Activated B cell treated with CpG ODN at 0.5 μM for 24 hours (primary cell): ENCODE data around the gene HKDC1. TPM values are rescaled to one million over a fixed set of nuclear protein-coding genes. Genes with fewer than 3 reads are reported as not detected.

ENCODE experiments used
- ATAC-seq: fragments of 200-7000 bp; cut with Tn5 transposase; one replicate; pipeline ENCODE4 v1.10.0; 2021; ENCODE audit warnings: low read depth, mild to moderate bottlenecking, moderate library complexity
- CTCF ChIA-PET: fragments of 350-600 bp; sonication (Branson Sonifier 250); formaldehyde crosslinking; loops from one replicate; lab custom pipeline; 2021; ENCODE audit warnings: antibody characterized with exemption; lab: Charles Lee
- POLR2A ChIA-PET: fragments of 350-600 bp; sonication (Branson Sonifier 250); formaldehyde crosslinking; loops from one replicate; lab custom pipeline; 2021; ENCODE audit warnings: antibody characterized with exemption; lab: Charles Lee
- DNase-seq: peaks from one replicate; pipeline ENCODE4 v3.0.0; 2022
- H3K27ac Mint-ChIP-seq: one replicate; pipeline ENCODE4 v1.8.0; 2020; ENCODE audit warnings: mixed read lengths
- H3K27me3 Mint-ChIP-seq: one replicate; pipeline ENCODE4 v1.8.0; 2021; ENCODE audit warnings: mixed read lengths
- H3K36me3 Mint-ChIP-seq: one replicate; pipeline ENCODE4 v1.8.0; 2021; ENCODE audit warnings: low read depth, mixed read lengths
- H3K4me1 Mint-ChIP-seq: one replicate; pipeline ENCODE4 v1.8.0; 2021; ENCODE audit warnings: mixed read lengths
- H3K4me3 Mint-ChIP-seq: one replicate; pipeline ENCODE4 v1.8.0; 2020; ENCODE audit warnings: mild to moderate bottlenecking, mixed read lengths
- H3K9me3 Mint-ChIP-seq: one replicate; pipeline ENCODE4 v1.8.0; 2020; ENCODE audit warnings: mixed read lengths
- intact Hi-C: fragments of 100-400 bp; cut with micrococcal nuclease; formaldehyde crosslinking; loops from one replicate; pipeline ENCODE4 v1.15.1; 2024
- total RNA-seq: library from RNA; stranded (reverse); gene quantifications from 2 replicates; pipeline ENCODE4 v1.2.3, GENCODE V29; 2022
- TF ChIP-seq, protein P1 (sequence below): fragments of 200-600 bp; IDR thresholded peaks from one replicate; pipeline ENCODE4 v1.8.0; 2022; ENCODE audit warnings: antibody characterized with exemption, mild to moderate bottlenecking

Gene HKDC1
- total RNA-seq, 1 donor from 2014 or later, result not detected

DNA sequence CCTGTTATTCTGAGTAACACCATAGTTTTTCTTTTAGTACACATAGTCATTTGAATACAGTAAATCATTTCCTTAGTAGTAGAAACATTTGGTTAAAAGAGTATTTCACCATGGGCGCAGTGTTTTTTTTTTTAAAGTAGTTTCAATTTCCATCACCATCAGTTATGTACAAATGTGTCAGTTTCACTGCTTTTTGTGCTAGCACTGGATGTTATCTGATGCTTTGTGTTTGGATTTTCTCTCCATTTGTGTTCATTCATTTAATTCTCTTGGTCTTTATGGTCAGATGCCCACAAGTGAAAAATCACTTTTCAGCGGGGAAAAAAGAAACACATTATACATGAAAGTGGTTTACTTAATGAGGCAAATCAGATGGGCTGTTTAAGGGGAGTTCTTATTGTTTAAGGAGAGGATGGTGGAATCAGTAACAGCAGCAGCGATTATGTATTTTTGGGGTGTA is 42.2 kb downstream of the HKDC1 start:
- ChIA-PET CTCF (no interaction called here), POLR2A (no interaction called here)
- no peak overlapping the region for H3K4me3 Mint-ChIP-seq
- TF ChIP-seq, protein P1, sequence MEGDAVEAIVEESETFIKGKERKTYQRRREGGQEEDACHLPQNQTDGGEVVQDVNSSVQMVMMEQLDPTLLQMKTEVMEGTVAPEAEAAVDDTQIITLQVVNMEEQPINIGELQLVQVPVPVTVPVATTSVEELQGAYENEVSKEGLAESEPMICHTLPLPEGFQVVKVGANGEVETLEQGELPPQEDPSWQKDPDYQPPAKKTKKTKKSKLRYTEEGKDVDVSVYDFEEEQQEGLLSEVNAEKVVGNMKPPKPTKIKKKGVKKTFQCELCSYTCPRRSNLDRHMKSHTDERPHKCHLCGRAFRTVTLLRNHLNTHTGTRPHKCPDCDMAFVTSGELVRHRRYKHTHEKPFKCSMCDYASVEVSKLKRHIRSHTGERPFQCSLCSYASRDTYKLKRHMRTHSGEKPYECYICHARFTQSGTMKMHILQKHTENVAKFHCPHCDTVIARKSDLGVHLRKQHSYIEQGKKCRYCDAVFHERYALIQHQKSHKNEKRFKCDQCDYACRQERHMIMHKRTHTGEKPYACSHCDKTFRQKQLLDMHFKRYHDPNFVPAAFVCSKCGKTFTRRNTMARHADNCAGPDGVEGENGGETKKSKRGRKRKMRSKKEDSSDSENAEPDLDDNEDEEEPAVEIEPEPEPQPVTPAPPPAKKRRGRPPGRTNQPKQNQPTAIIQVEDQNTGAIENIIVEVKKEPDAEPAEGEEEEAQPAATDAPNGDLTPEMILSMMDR, result no peak
- DNase-seq, result no peak
- no peak overlapping the region for H3K27ac Mint-ChIP-seq
- no peaks in the 10 kb centered on the region for H3K4me1 Mint-ChIP-seq
- H3K9me3 Mint-ChIP-seq, result peaks cover 6% of the 10 kb centered on the region
- H3K27me3 Mint-ChIP-seq, result peaks cover 2% of the 10 kb centered on the region
- no peaks in the 10 kb centered on the region for H3K36me3 Mint-ChIP-seq
- no peak for ATAC-seq
- intact Hi-C loops, result no loop called here

DNA sequence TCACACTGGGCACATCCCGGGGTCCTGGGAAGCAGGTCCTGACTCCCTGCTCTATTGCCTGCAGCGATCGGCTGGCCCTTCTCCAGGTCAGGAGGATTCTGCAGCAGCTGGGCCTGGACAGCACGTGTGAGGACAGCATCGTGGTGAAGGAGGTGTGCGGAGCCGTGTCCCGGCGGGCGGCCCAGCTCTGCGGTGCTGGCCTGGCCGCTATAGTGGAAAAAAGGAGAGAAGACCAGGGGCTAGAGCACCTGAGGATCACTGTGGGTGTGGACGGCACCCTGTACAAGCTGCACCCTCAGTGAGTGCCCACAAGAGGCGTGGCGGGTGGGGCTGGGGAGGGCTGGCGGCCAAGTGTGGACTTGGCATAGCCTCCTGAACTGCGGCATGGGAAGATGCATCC is 45.4 kb downstream of the HKDC1 start:
- Mint-ChIP-seq H3K9me3 (no peaks in the 10 kb centered on the region), H3K4me3 (no peak overlapping the region), H3K4me1 (no peaks in the 10 kb centered on the region), H3K27me3 (peaks cover 5% of the 10 kb centered on the region), H3K36me3 (no peaks in the 10 kb centered on the region), H3K27ac (no peak overlapping the region)
- DNase-seq, result no peak
- POLR2A ChIA-PET, result no interaction called here
- TF ChIP-seq, protein P1, result no peak
- intact Hi-C loops, result no loop called here
- CTCF ChIA-PET, result interaction anchor here (0.8 kb wide), 1 partner anchor 127 kb away, joined by 3 read pairs; no protein-coding TSS in a partner anchor
- no peak for ATAC-seq

DNA sequence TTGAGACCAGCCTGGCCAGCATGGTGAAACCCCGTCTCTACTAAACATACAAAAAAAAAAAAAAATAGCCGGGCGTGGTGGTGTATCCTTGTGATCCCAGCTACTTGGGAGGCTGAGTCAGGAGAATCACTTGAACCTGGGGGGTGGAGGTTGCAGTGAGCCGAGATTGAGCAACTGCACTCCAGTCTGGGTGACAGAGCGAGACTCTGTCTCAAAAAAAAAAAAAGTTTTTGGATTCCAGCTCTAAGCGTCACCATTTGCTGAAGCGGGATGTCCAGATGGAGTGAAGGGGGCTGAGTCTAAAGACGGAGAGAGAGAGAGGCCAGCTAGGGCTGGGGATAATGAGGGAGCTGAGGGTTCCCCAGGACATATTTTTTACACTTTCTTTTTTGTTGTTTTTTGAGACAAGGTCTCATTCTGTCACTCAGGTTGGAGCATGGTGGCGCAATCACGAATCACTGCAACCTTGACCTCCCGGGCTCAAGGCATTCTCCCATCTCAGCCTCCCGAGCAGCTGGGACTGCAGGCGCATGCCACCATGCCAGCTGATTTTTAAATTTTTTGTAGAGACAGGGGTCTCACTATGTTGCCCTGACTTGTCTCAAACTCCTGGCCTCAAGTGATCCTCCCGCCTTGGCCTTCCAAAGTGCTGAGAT is 48.8 kb downstream of the HKDC1 start:
- ChIA-PET POLR2A (no interaction called here), CTCF (no interaction called here)
- Mint-ChIP-seq H3K4me1 (peaks cover 3% of the 10 kb centered on the region), H3K9me3 (no peaks in the 10 kb centered on the region), H3K4me3 (no peak overlapping the region), H3K27ac (no peak overlapping the region), H3K27me3 (peaks cover 5% of the 10 kb centered on the region), H3K36me3 (no peaks in the 10 kb centered on the region)
- no peak for ATAC-seq
- no peak for DNase-seq
- intact Hi-C loops, result no loop called here
- TF ChIP-seq, protein P1, result no peak

DNA sequence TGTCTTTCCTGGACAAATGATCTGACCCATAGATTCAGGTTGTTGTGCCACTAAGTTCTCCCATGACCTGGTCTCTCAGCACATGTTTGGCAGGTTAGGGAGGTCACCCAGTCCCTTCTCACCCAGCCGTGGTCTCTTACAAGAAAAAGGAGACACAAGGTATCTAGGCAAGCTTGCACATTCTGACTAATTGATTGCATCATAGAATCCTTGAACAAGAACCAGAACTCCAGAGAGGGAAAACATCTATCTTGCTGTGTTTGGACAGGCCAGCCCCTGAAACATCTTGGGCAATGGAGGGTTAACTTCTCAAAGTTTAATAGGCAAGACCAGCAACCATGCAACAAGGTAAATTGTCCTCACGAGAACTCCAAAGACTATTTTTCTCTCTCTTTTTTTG is 49.6 kb downstream of the HKDC1 start:
- TF ChIP-seq, protein P1, result no peak
- H3K27ac Mint-ChIP-seq, result no peak overlapping the region

DNA sequence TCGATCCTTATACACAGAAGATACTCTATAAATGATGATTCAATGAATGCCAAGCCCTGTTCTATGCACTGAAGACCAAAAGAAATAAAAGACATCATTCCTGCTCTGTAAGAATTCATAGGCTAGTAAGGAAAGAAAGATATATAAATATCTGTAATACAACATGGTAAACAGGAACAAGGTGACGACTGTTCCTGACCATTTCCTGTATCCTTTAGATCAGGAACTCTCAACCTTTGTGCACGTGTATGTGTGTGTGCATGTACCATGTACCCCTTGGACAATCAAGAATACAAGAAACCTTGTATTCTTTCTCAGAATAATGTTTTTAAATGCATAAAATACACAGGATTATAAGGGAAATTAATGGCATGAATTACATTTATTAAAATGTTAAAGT is 50.9 kb downstream of the HKDC1 start:
- CTCF ChIA-PET, result no interaction called here
- intact Hi-C loops, result no loop called here
- no peak overlapping the region for H3K4me3 Mint-ChIP-seq

More for the DNA sequence above, 49.6 kb downstream of the HKDC1 start:
- H3K36me3 Mint-ChIP-seq, result no peaks in the 10 kb centered on the region
- DNase-seq, result no peak
- peaks cover 5% of the 10 kb centered on the region for H3K27me3 Mint-ChIP-seq
- H3K9me3 Mint-ChIP-seq, result no peaks in the 10 kb centered on the region
- no peak for ATAC-seq
- H3K4me3 Mint-ChIP-seq, result no peak overlapping the region
- intact Hi-C loops, result no loop called here
- POLR2A ChIA-PET, result interaction anchor here (0.6 kb wide), 1 partner anchor 9 kb away, joined by 3 read pairs; the partner anchor contains the start of gene HK1
- peaks cover 3% of the 10 kb centered on the region for H3K4me1 Mint-ChIP-seq
- CTCF ChIA-PET, result no interaction called here

More for the DNA sequence above, 50.9 kb downstream of the HKDC1 start:
- POLR2A ChIA-PET, result no interaction called here
- H3K27ac Mint-ChIP-seq, result no peak overlapping the region
- peaks cover 3% of the 10 kb centered on the region for H3K27me3 Mint-ChIP-seq
- TF ChIP-seq, protein P1, result no peak
- no peaks in the 10 kb centered on the region for H3K36me3 Mint-ChIP-seq
- no peak for DNase-seq
- peaks cover 3% of the 10 kb centered on the region for H3K4me1 Mint-ChIP-seq
- no peak for ATAC-seq
- H3K9me3 Mint-ChIP-seq, result no peaks in the 10 kb centered on the region
